Measurements from ENCODE around the gene DSG3. TPM values are rescaled to one million over a fixed set of nuclear protein-coding genes. Genes with fewer than 3 reads are reported as not detected.
"Not testable (repeated sequence)": the region's sequence is repeated elsewhere in the genome, so short reads cannot be mapped to it uniquely, and the experiment has no call there.

Gene DSG3
- total RNA-seq, 1 experiment from 2014 or later: not detected

DNA sequence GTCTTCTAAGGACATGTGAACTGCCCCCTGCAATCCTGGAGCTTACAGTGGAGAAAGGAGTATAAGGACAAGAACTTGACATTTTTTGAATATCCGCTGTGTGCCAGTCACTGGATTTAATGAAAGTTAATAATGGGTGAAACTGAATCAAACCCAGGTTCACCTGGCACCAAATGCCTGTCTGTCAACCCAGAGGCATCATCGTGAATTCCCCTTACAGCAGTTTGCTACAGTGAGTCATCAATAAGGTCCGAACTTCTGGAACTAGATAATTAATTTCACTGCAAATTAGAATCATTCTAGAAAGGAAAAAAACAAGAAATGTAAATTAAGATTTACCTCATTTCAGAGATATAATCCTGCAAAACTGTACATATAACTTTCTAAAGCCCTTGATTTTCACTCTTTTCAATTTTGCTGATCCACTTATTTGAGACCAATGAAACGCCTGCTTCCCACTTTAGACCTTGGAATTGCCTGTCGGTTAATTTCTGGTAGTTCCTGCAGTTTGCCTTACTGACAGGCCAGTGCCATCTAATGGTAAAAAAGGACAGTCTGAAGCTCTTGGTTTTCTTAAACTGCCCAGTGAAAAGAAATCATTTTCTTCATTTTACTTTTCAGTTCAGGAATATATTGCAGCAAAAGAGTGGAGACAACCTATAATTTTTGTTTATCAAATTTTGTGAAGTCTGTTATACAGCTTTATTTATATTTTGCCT is 58.6 kb downstream of the DSG3 start:
- DNase-seq (ENCODE audit: low read depth): no peak
- in situ Hi-C loops (cut with HindIII; ENCODE audit: low pct_unique_long_range_greater_than_20kb, low sequenced_read_pairs): loop anchor here (25.0 kb wide), 1 partner anchor 269 kb away; no protein-coding TSS in a partner anchor

DNA sequence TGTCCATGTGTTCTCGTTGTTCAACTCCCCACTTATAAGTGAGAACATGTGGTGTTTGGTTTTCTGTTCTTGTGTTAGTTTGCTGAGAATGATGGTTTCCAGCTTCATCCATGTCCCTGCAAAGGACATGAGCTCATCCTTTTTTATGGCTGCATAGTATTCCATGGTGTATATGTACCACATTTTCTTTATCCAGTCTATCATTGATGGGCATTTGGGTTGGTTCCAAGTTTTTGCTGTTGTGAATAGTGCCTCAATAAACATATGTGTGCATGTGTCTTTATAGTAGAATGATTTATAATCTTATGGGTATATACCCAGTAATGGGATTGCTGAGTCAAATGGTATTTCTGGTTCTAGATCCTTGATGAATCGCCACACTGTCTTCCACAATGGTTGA is 59.6 kb downstream of the DSG3 start:
- in situ Hi-C loops (cut with HindIII; ENCODE audit: low pct_unique_long_range_greater_than_20kb, low sequenced_read_pairs): loop anchor here (25.0 kb wide), 1 partner anchor 270 kb away; no protein-coding TSS in a partner anchor
- not testable (repeated sequence) for DNase-seq (ENCODE audit: low read depth)

DNA sequence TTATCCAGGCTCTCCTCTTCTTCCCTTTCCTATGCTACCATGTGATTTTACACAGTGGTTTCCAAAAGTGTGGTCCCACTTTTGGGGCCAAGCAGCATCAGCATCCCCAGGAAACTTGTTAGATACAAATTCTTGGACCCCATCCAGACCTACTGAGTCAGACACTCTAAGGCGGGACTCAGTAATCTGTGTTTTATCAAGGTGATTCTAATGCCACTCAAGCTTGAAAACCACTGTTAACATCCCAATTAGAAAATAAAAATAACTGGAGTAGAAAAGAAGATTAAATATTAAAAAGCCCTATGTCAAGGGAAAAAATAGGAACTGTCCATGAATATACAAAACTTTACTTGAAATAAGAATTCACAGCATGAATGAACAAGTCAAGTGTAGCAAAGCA is 61.2 kb downstream of the DSG3 start:
- DNase-seq (ENCODE audit: low read depth): peak; percentile 67
- in situ Hi-C loops (cut with HindIII; ENCODE audit: low pct_unique_long_range_greater_than_20kb, low sequenced_read_pairs): loop anchor here (25.0 kb wide), 1 partner anchor 271 kb away; no protein-coding TSS in a partner anchor

GRCh38 chr18:31509571-31509970 is 62.0 kb downstream of the DSG3 start:
- in situ Hi-C loops (cut with HindIII; ENCODE audit: low pct_unique_long_range_greater_than_20kb, low sequenced_read_pairs): loop anchor here (25.0 kb wide), 1 partner anchor 272 kb away; no protein-coding TSS in a partner anchor
- DNase-seq (ENCODE audit: low read depth): peak; percentile 70

DNA sequence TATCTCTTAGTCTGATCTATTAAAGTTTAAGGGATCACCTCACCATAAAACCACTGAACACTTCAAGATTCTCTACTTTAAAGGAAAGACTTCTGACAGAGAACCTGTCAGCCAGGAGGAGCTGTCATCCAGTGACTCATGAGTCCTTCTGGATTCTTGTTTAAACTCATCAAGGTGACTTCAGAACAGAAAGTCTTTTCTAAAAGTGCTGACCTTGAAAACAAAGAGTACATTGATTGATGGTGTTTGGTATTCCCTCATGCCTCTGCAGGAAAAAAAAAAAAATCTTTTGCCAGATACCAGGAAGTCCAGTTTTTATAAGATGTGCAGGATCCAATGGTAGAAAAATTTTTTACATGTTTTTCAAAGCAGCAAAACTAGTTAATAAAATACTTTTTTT is 62.8 kb downstream of the DSG3 start:
- in situ Hi-C loops (cut with HindIII; ENCODE audit: low pct_unique_long_range_greater_than_20kb, low sequenced_read_pairs): loop anchor here (25.0 kb wide), 1 partner anchor 273 kb away; no protein-coding TSS in a partner anchor
- peak; percentile 70 for DNase-seq (ENCODE audit: low read depth)

- in situ Hi-C loops (cut with HindIII; ENCODE audit: low pct_unique_long_range_greater_than_20kb, low sequenced_read_pairs): loop anchor here (25.0 kb wide), 1 partner anchor 274 kb away; no protein-coding TSS in a partner anchor
- DNase-seq (ENCODE audit: low read depth): no peak
Measured at GRCh38 chr18:31511098-31511497, 63.6 kb downstream of the DSG3 start.

GRCh38 chr18:31512203-31512764 is 64.7 kb downstream of the DSG3 start:
- in situ Hi-C loops (cut with HindIII; ENCODE audit: low pct_unique_long_range_greater_than_20kb, low sequenced_read_pairs): loop anchor here (25.0 kb wide), 1 partner anchor 275 kb away; no protein-coding TSS in a partner anchor

DNA sequence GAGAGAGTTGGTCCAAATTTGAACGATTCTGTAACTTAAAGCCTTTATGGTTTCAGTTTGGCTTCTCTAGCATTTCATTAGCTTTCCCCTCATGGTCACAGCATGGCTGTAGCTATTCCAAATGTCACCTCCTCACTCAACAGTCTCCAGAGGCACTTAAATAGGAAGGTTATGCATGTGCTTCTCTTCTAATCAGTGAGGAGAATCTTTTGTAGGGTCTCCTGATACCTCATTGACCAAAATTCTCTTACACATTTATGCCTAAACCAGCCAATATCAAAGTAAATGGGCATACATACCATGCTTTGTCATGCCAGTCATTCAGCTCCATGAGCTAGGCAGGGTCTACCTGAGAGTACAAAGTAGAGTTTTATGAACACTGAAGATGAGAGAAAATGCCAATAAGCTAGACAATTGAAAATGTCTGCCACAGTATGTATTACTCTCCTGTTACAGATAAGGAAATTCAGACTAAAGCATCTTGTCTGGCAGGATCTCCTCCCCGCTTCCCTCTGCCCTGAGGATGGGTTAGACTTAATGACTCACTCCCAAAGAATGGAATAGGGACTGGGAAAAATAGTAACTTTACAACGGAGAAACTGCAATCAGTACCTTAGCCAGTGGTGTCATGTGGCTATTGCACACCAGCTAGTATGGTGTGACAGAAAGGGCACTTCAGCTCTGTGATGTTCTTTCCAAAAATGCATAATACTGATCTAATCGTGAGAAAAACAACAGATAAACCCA is 65.8 kb downstream of the DSG3 start:
- in situ Hi-C loops (cut with HindIII; ENCODE audit: low pct_unique_long_range_greater_than_20kb, low sequenced_read_pairs): loop anchor here (25.0 kb wide), 1 partner anchor 276 kb away; no protein-coding TSS in a partner anchor
- peak; percentile 82 for DNase-seq (ENCODE audit: low read depth)

More at GRCh38 chr18:31512203-31512764, 64.7 kb downstream of the DSG3 start:
- DNase-seq (ENCODE audit: low read depth): peak; percentile 78

- in situ Hi-C loops (cut with HindIII; ENCODE audit: low pct_unique_long_range_greater_than_20kb, low sequenced_read_pairs): loop anchor here (25.0 kb wide), 1 partner anchor 279 kb away; no protein-coding TSS in a partner anchor
- DNase-seq (ENCODE audit: low read depth): no peak
Measured at GRCh38 chr18:31516437-31516836, 68.9 kb downstream of the DSG3 start.

DNA sequence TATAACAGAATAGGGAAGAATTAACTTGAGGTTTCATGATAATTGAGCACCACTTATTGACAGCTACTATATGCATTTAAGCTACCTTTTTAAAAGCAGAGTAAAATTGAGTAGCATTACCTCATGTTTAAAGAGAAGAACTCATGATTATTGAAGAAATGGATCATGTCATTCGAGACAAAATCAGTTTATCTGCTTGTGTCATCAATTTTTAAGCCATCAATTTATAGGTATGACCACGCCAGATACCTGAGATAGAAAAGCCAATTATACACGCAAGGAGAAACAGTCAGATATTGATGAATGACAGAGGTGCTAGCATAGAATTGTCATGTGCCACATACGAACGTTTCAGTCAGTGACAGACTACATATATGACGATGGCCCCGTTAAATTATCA is 78.8 kb downstream of the DSG3 start:
- in situ Hi-C loops (cut with HindIII; ENCODE audit: low pct_unique_long_range_greater_than_20kb, low sequenced_read_pairs): no loop called here
- DNase-seq (ENCODE audit: low read depth): no peak

Other genes with a start within 250 kb of the DSG3 start
- not detected in 2 replicates for gene DSG1, start 129.6 kb upstream of the DSG3 start, total RNA-seq (2014; rRNA removed; shearing (Covaris generic); ENCODE audit: low replicate concordance)
- not detected in 2 replicates for gene DSG4, start 71.0 kb upstream of the DSG3 start, total RNA-seq (2014; rRNA removed; shearing (Covaris generic); ENCODE audit: low replicate concordance)
- 40.9 and 42.9 TPM in 2 replicates for gene DSG2, start 50.4 kb downstream of the DSG3 start, total RNA-seq (2014; rRNA removed; shearing (Covaris generic); ENCODE audit: low replicate concordance)
- gene TTR, start 144.1 kb downstream of the DSG3 start, total RNA-seq (2014; rRNA removed; shearing (Covaris generic); ENCODE audit: low replicate concordance): not detected in 2 replicates
- 0.78 and 1.0 TPM in 2 replicates for gene B4GALT6, start 236.8 kb downstream of the DSG3 start, total RNA-seq (2014; rRNA removed; shearing (Covaris generic); ENCODE audit: low replicate concordance)

Measured in Caki2 (cell line).